ENCODE data around the gene PHF23. TPM values are rescaled to one million over a fixed set of nuclear protein-coding genes. Genes with fewer than 3 reads are reported as not detected.

The PHF23 gene
- total and polyA plus RNA-seq, 9 of the 15 experiments (the other 6 are each of a cell fraction or from before 2014, with no cell fraction given) = 7.4 to 87.5 (median 33.7) TPM

GRCh38 chr17:7248796-7249195 lies 9.5 kb upstream of the PHF23 start:
- Histone ChIP-seq H3K79me2 (ENCODE audit: control insufficient read depth, insufficient read depth, low read length) (peaks cover 56% of the 10 kb centered on the region), H3K27me3 (ENCODE audit: control insufficient read depth in 2 of 2, insufficient read depth in 2 of 2, low read length in 2 of 2) (no peaks in the 10 kb centered on the region), H3K9me3 (replicated peaks; ENCODE audit: control insufficient read depth, insufficient read depth, low read depth, low read length) (no peaks in the 10 kb centered on the region), H3K4me3 (peak overlapping the region; percentile 2; the same call in 1 of the 2 replicates), H3K4me1 (replicated peaks in 1 of 2; ENCODE audit: control insufficient read depth in 2 of 2, insufficient read depth in 2 of 2, low read length in 2 of 2) (peaks cover 13 to 22% of the 10 kb centered on the region in 2 experiments; a peak in 4 of 5 replicates), H3K9me1 (ENCODE audit: control insufficient read depth, insufficient read depth, low read length) (no peaks in the 10 kb centered on the region), H3K9ac (ENCODE audit: insufficient read depth in 1 of 2, low read depth in 2 of 2, low read length in 2 of 2) (peak overlapping the region in 1 of 2 experiments; percentile 45; a peak in 1 of 4 replicates), H3K36me3 (ENCODE audit: control insufficient read depth, insufficient read depth, low read length) (peaks cover 44% of the 10 kb centered on the region), H3K27ac (ENCODE audit: extremely low read depth, low read depth, low read length) (peak overlapping the region; percentile 36; the same call in 1 of the 3 replicates), H2AFZ (ENCODE audit: low read depth, low read length) (no peak overlapping the region), H4K20me1 (replicated peaks; ENCODE audit: control insufficient read depth, insufficient read depth, low read length) (no peaks in the 10 kb centered on the region), H3K4me2 (ENCODE audit: insufficient read depth, low read length) (peak overlapping the region; percentile 37)
- POLR2A ChIA-PET = interaction anchor here (1.2 to 2.5 kb wide), 3 partner anchors 9 to 13 kb away, joined by 3 to 8 read pairs (median 7); partner anchors contain the start of gene PHF23
- ATAC-seq = no peak
- in situ Hi-C loops (cut with MboI) (no loop called here), intact Hi-C loops (cut with micrococcal nuclease) (no loop called here)
- DNase-seq (ENCODE audit: extremely low read depth in 1 of 4, low spot score in 3 of 4) = no peak
- no TSS peak for BruUV-seq (replicated peaks)
- no peak for TF ChIP-seq BCOR (IDR thresholded peaks at IDR 0.05)
- TF ChIP-seq DIDO1 (tag; IDR thresholded peaks at IDR 0.05; ENCODE audit: low read depth) = no peak
- TF ChIP-seq ETV5 (CRISPR knock-in tag; IDR thresholded peaks at IDR 0.05; ENCODE audit: low read depth) = no peak
- no peak for TF ChIP-seq TARDBP (IDR thresholded peaks at IDR 0.05)
- TF ChIP-seq, protein P1, sequence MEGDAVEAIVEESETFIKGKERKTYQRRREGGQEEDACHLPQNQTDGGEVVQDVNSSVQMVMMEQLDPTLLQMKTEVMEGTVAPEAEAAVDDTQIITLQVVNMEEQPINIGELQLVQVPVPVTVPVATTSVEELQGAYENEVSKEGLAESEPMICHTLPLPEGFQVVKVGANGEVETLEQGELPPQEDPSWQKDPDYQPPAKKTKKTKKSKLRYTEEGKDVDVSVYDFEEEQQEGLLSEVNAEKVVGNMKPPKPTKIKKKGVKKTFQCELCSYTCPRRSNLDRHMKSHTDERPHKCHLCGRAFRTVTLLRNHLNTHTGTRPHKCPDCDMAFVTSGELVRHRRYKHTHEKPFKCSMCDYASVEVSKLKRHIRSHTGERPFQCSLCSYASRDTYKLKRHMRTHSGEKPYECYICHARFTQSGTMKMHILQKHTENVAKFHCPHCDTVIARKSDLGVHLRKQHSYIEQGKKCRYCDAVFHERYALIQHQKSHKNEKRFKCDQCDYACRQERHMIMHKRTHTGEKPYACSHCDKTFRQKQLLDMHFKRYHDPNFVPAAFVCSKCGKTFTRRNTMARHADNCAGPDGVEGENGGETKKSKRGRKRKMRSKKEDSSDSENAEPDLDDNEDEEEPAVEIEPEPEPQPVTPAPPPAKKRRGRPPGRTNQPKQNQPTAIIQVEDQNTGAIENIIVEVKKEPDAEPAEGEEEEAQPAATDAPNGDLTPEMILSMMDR (IDR thresholded peaks at IDR 0.05 in 2 of 3, conservative IDR thresholded peaks at IDR 0.05 in 1 of 3; ENCODE audit: insufficient read depth in 2 of 3, low read depth in 1 of 3, low read length in 3 of 3) = no peak
- TF ChIP-seq GATA2 (CRISPR knock-in tag; IDR thresholded peaks at IDR 0.05) = no peak
- no peak for TF ChIP-seq ETV6 (IDR thresholded peaks at IDR 0.05; ENCODE audit: borderline replicate concordance in 1 of 2, low read depth in 2 of 2, low read length in 1 of 2)
- TF ChIP-seq ETV6 (CRISPR knock-in tag; IDR thresholded peaks at IDR 0.05; ENCODE audit: borderline replicate concordance) = no peak
- no peak for TF ChIP-seq HMG20B (CRISPR knock-in tag; IDR thresholded peaks at IDR 0.05)
- FAIRE-seq = no peak
- CTCF ChIA-PET (ENCODE audit: low intra/inter-chr PET ratio) = no interaction called here
- WGBS (ENCODE audit: insufficient coverage, low coverage, missing lambda C conversion rate) = 69% methylated on average over 4 of the region's 4 CpGs

All from K562 (cell line).